ENCODE results near the gene CADM1.

The CADM1 gene

GRCh38 chr11:115525531-115526006 is 21.4 kb upstream of the CADM1 start:
- no peak for DNase-seq (ENCODE audit: low spot score in 2 of 2)
- H3K27ac Mint-ChIP-seq: no peak overlapping the region
- no peaks in the 10 kb centered on the region for H3K36me3 Mint-ChIP-seq
- no peaks in the 10 kb centered on the region for H3K4me1 Mint-ChIP-seq
- H3K4me3 Mint-ChIP-seq: no peak overlapping the region
- no peak for ATAC-seq (ENCODE audit: low read depth)
- peaks cover 10% of the 10 kb centered on the region for H3K27me3 Mint-ChIP-seq
- peaks cover 7% of the 10 kb centered on the region for H3K9me3 Mint-ChIP-seq

GRCh38 chr11:115524572-115524971 is 20.4 kb upstream of the CADM1 start:
- no peak overlapping the region for H3K27ac Mint-ChIP-seq
- ATAC-seq (ENCODE audit: low read depth) (no peak), DNase-seq (ENCODE audit: low spot score in 2 of 2) (no peak)
- no peaks in the 10 kb centered on the region for H3K36me3 Mint-ChIP-seq
- peaks cover 7% of the 10 kb centered on the region for H3K9me3 Mint-ChIP-seq
- peaks cover 10% of the 10 kb centered on the region for H3K27me3 Mint-ChIP-seq
- no peak overlapping the region for H3K4me3 Mint-ChIP-seq
- no peaks in the 10 kb centered on the region for H3K4me1 Mint-ChIP-seq

- Mint-ChIP-seq H3K4me1 (no peaks in the 10 kb centered on the region), H3K9me3 (peaks cover 7% of the 10 kb centered on the region), H3K4me3 (no peak overlapping the region), H3K36me3 (no peaks in the 10 kb centered on the region), H3K27ac (no peak overlapping the region), H3K27me3 (peaks cover 8% of the 10 kb centered on the region)
- DNase-seq (ENCODE audit: low spot score in 2 of 2): no peak
- ATAC-seq (ENCODE audit: low read depth): no peak
Observed at GRCh38 chr11:115523727-115524399, 19.6 kb upstream of the CADM1 start.

GRCh38 chr11:115522302-115522701 is 18.1 kb upstream of the CADM1 start:
- no peak for DNase-seq (ENCODE audit: low spot score in 2 of 2)
- no peaks in the 10 kb centered on the region for H3K4me1 Mint-ChIP-seq
- no peak overlapping the region for H3K4me3 Mint-ChIP-seq
- ATAC-seq (ENCODE audit: low read depth): peak; percentile 50
- no peaks in the 10 kb centered on the region for H3K36me3 Mint-ChIP-seq
- H3K9me3 Mint-ChIP-seq: peaks cover 7% of the 10 kb centered on the region
- H3K27me3 Mint-ChIP-seq: peaks cover 10% of the 10 kb centered on the region
- no peak overlapping the region for H3K27ac Mint-ChIP-seq

GRCh38 chr11:115521825-115522224 is 17.6 kb upstream of the CADM1 start:
- H3K27ac Mint-ChIP-seq: no peak overlapping the region
- no peak overlapping the region for H3K4me3 Mint-ChIP-seq
- ATAC-seq (ENCODE audit: low read depth): no peak
- H3K36me3 Mint-ChIP-seq: no peaks in the 10 kb centered on the region
- H3K9me3 Mint-ChIP-seq: peaks cover 7% of the 10 kb centered on the region
- no peaks in the 10 kb centered on the region for H3K4me1 Mint-ChIP-seq
- DNase-seq (ENCODE audit: low spot score in 2 of 2): no peak
- peaks cover 10% of the 10 kb centered on the region for H3K27me3 Mint-ChIP-seq

- DNase-seq (ENCODE audit: low spot score in 2 of 2): no peak
- peaks cover 7% of the 10 kb centered on the region for H3K9me3 Mint-ChIP-seq
- no peaks in the 10 kb centered on the region for H3K36me3 Mint-ChIP-seq
- no peak overlapping the region for H3K27ac Mint-ChIP-seq
- H3K4me3 Mint-ChIP-seq: no peak overlapping the region
- no peak for ATAC-seq (ENCODE audit: low read depth)
- H3K27me3 Mint-ChIP-seq: peaks cover 10% of the 10 kb centered on the region
- no peaks in the 10 kb centered on the region for H3K4me1 Mint-ChIP-seq
Observed at GRCh38 chr11:115518983-115519628, 14.9 kb upstream of the CADM1 start.

GRCh38 chr11:115515647-115516395 is 11.6 kb upstream of the CADM1 start:
- H3K4me3 Mint-ChIP-seq: no peak overlapping the region

GRCh38 chr11:115506954-115507675 is 2.9 kb upstream of the CADM1 start:
- peaks cover 10% of the 10 kb centered on the region for H3K27me3 Mint-ChIP-seq
- H3K4me1 Mint-ChIP-seq: peaks cover 3% of the 10 kb centered on the region
- H3K4me3 Mint-ChIP-seq: no peak overlapping the region
- no peaks in the 10 kb centered on the region for H3K36me3 Mint-ChIP-seq
- no peaks in the 10 kb centered on the region for H3K9me3 Mint-ChIP-seq
- no peak for ATAC-seq (ENCODE audit: low read depth)
- no peak for DNase-seq (ENCODE audit: low spot score in 2 of 2)
- no peak overlapping the region for H3K27ac Mint-ChIP-seq

More at GRCh38 chr11:115515647-115516395, 11.6 kb upstream of the CADM1 start:
- ATAC-seq (ENCODE audit: low read depth) (no peak), DNase-seq (ENCODE audit: low spot score in 2 of 2) (no peak)
- Mint-ChIP-seq H3K27me3 (peaks cover 9% of the 10 kb centered on the region), H3K9me3 (no peaks in the 10 kb centered on the region), H3K27ac (no peak overlapping the region), H3K4me1 (no peaks in the 10 kb centered on the region), H3K36me3 (no peaks in the 10 kb centered on the region)

GRCh38 chr11:115505175-115505574 is 960 bp upstream of the CADM1 start:
- peak overlapping the region; percentile 70 for H3K4me3 Mint-ChIP-seq
- ATAC-seq (ENCODE audit: low read depth) (no peak), DNase-seq (ENCODE audit: low spot score in 2 of 2) (no peak)
- peaks cover 10% of the 10 kb centered on the region for H3K27me3 Mint-ChIP-seq
- H3K4me1 Mint-ChIP-seq: peaks cover 3% of the 10 kb centered on the region
- H3K9me3 Mint-ChIP-seq: no peaks in the 10 kb centered on the region
- no peaks in the 10 kb centered on the region for H3K36me3 Mint-ChIP-seq
- H3K27ac Mint-ChIP-seq: no peak overlapping the region

GRCh38 chr11:115503886-115504275 is 334 bp downstream of the CADM1 start:
- peaks cover 7% of the 10 kb centered on the region for H3K27me3 Mint-ChIP-seq
- peaks cover 3% of the 10 kb centered on the region for H3K4me1 Mint-ChIP-seq
- H3K4me3 Mint-ChIP-seq: peak overlapping the region; percentile 72
- no peaks in the 10 kb centered on the region for H3K36me3 Mint-ChIP-seq
- no peak overlapping the region for H3K27ac Mint-ChIP-seq
- no peaks in the 10 kb centered on the region for H3K9me3 Mint-ChIP-seq
- no peak for DNase-seq (ENCODE audit: low spot score in 2 of 2)
- peak; percentile 8 for ATAC-seq (ENCODE audit: low read depth)

- H3K27me3 Mint-ChIP-seq: peaks cover 11% of the 10 kb centered on the region
- ATAC-seq (ENCODE audit: low read depth) (peak; percentile 20), DNase-seq (ENCODE audit: low spot score in 2 of 2) (peak in 1 of 2 donors; percentile 6)
- H3K36me3 Mint-ChIP-seq: no peaks in the 10 kb centered on the region
- H3K4me1 Mint-ChIP-seq: peaks cover 3% of the 10 kb centered on the region
- H3K9me3 Mint-ChIP-seq: no peaks in the 10 kb centered on the region
- no peak overlapping the region for H3K27ac Mint-ChIP-seq
- peak overlapping the region; percentile 72 for H3K4me3 Mint-ChIP-seq
Observed at GRCh38 chr11:115503083-115503885, 931 bp downstream of the CADM1 start.

- no peak overlapping the region for H3K27ac Mint-ChIP-seq
- no peaks in the 10 kb centered on the region for H3K9me3 Mint-ChIP-seq
- DNase-seq (ENCODE audit: low spot score in 2 of 2) (no peak), ATAC-seq (ENCODE audit: low read depth) (no peak)
- no peak overlapping the region for H3K4me3 Mint-ChIP-seq
- H3K36me3 Mint-ChIP-seq: no peaks in the 10 kb centered on the region
- peaks cover 11% of the 10 kb centered on the region for H3K27me3 Mint-ChIP-seq
- H3K4me1 Mint-ChIP-seq: peaks cover 3% of the 10 kb centered on the region
Observed at GRCh38 chr11:115502636-115503082, 1.6 kb downstream of the CADM1 start.

- peaks cover 11% of the 10 kb centered on the region for H3K27me3 Mint-ChIP-seq
- DNase-seq (ENCODE audit: low spot score in 2 of 2): no peak
- no peak for ATAC-seq (ENCODE audit: low read depth)
- no peak overlapping the region for H3K27ac Mint-ChIP-seq
- H3K4me3 Mint-ChIP-seq: no peak overlapping the region
- no peaks in the 10 kb centered on the region for H3K36me3 Mint-ChIP-seq
- H3K4me1 Mint-ChIP-seq: peaks cover 3% of the 10 kb centered on the region
- no peaks in the 10 kb centered on the region for H3K9me3 Mint-ChIP-seq
Observed at GRCh38 chr11:115501893-115502589, 2.2 kb downstream of the CADM1 start.
